ENCODE measurements around the gene IQSEC1.

The IQSEC1 gene

GRCh38 chr3:13106308-13107001 is 33.2 kb upstream of the IQSEC1 start:
- no peak for DNase-seq (ENCODE audit: low spot score)

GRCh38 chr3:13105896-13106250 is 32.6 kb upstream of the IQSEC1 start:
- no peak for DNase-seq (ENCODE audit: low spot score)

DNA sequence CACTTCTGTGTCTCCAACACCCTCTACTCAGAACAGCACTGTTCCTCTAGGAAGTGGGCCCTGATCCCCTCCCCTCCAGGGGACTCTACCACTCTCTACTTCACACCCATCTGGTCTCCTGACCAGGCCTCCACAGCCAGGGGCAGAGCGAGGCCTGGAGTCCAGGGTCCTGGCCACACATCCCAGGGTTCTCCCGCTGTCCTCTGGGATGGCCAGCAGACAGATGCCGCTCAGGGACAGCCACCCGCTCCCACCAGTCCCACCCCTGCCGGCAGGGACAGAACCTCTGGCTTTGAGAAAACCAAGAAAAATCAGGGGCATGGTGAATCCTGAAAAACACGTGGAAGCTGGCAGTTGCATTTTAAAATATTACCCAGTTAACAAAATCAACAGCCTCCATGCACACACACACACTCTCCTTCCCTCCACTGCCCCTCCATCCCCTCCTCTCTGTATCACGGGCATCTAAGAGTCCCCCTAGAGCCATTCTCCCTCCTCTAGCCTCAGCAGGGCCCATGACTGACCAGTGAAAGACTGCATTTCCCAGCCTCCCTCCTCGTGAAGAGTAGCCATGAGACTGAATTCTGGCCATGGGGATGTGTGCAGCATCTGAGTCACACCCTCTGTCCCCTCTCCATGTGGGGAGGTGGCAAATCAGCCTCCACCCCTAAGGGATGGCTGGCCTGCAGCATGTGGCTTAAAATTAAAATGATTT is 32.1 kb upstream of the IQSEC1 start:
- no peak for DNase-seq (ENCODE audit: low spot score)

DNA sequence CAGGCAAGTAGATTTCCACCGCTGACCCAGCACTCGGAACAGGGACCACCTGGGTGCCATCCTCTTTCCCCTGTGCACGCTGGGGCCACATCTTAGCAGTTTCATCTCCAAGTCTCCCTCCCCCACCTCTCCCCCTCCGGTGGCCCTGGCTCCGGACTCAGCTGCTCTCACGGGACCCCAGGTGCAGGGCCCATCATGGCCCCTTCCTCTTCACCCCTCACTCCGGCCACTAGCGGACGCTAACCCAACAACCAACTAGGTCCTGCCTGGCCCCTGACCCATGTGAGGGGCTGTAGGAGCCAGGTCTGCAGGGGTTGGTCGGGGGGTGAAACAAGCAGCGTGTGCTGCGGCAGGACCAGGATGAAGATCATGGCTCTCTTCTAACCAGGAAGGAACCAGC is 31.3 kb upstream of the IQSEC1 start:
- DNase-seq (ENCODE audit: low spot score) = no peak

DNA sequence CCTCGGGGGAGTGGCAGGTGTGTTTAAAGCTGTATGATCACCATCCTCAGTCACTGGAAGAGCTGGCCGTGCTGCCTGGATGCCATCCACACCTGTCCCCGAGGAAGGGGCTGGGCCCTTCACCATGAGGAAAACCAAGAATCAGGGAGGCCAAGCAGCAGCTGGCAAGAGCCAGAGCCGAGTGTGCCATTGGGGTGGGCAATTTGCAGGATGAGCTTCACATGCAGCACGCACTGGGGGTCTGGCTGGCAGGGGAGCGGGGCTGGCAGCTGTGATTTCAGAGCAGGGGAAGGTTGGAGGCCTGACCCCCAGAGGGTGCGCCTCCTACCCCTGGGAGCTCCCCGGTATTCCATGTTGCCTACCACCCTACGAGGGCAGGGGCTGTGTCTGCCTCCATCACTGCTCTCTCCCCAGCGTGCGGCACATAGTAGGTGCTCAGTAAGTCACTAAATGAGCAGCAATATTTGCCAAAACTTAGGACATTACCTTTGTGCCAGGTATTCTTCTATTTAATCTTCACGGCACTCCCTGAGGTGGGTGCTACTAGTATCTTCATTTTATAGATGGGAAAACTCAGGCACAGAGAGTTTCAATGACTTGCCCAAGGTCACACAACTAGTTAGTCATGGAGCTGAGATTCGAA is 30.3 kb upstream of the IQSEC1 start:
- no peak for DNase-seq (ENCODE audit: low spot score)

GRCh38 chr3:13102386-13103345 is 29.4 kb upstream of the IQSEC1 start:
- no peak for DNase-seq (ENCODE audit: low spot score)

GRCh38 chr3:13099707-13100106 is 26.5 kb upstream of the IQSEC1 start:
- DNase-seq (ENCODE audit: low spot score) = no peak

GRCh38 chr3:13098192-13098988 is 25.2 kb upstream of the IQSEC1 start:
- no peak for DNase-seq (ENCODE audit: low spot score)

- DNase-seq (ENCODE audit: low spot score) = no peak
Observed at GRCh38 chr3:13096356-13096755, 23.1 kb upstream of the IQSEC1 start.

DNA sequence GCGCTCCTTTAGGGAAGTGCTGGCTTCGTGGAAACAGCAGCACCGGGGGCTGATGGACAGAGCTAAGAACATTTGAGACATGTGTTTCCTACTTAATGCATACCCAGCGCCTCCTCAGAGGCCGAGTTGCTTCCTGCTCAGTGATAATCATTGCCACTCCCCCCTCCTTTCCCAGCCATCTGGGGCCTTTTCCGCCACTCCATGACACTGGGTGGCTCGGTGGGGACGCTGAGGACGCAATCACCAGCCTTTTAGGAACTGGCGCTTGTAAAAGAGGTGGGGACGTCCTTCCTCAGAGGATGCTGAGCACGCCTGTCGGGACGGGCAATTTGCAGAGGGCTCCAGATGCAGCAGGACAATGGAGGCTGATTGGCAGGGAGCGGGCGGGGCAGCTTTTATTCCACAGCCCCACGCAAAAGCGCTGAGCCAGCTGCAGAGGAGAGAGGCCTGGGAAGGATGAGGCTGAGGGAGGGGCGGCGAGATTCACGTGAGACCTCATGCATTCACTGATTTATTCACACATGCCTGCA is 22.2 kb upstream of the IQSEC1 start:
- DNase-seq (ENCODE audit: low spot score) = no peak

DNA sequence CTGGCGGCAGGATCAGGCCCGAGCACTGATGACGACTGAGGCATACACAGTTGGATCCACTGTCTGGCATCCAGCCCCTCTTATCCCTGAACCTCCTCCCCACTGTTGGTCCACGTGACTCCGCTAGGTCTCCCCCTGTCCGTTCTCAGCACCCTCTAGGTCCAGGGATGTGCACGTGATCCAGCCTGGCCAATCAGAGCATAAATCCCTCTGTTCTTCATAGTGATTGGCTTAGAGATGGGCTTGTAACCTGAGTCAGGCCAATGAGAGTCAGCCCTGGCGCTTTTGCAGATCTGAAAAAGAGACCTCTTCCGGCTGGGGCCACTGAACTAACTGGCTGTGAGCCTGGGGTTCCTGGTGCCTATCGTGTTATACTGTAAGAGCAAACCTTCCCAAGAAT is 20.5 kb upstream of the IQSEC1 start:
- DNase-seq (ENCODE audit: low spot score) = no peak

GRCh38 chr3:13092621-13093617 is 19.7 kb upstream of the IQSEC1 start:
- DNase-seq (ENCODE audit: low spot score) = no peak

GRCh38 chr3:13091898-13092611 is 18.8 kb upstream of the IQSEC1 start:
- peak; percentile 98 for DNase-seq (ENCODE audit: low spot score)

DNA sequence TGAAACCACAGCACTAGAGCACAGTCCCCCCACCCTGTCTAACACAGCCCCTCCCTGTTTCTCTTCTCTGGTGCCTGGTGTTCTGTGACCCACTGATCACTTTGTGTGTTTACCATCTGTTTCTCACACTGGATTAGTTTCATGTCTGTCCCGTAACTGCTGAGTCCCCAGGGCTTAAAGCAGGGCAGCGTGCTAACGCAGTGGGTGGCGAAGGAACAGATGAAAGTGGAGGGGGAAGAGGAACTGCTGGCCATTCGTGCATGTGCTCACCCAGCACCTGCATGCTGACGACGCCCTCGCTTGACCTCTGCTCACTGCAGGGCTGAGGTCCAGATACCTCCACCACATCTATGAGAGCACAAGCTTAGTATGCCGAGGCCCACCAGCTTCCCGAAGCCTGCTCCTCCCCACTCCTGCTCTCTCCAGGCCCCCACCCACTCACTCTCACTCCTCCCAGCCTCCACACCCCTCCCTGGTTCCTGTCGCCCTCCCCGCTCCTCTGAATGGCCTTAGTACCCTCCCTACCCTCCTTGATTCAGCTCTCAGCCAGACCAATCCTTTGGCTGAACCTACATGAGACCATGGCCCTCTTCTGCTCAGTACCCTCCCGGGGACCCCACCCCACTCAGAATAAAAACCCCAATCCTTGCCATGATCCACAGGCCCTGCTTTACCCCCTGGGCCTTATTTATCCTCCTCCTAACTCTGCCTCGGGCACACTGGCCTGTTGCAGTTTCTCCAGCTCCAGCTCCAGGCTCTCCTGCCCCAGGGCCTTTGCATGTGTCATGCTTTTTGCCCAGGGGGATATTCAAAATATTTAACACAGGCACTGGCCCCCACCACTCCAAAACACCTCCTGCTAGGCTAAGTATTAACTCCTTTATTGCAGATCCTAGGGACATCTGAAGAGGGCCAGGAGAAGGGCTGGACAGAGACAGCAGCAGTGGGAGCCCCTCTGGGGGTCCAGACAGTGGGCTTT is 15.1 kb upstream of the IQSEC1 start:
- no peak for DNase-seq (ENCODE audit: low spot score)

- no peak for DNase-seq (ENCODE audit: low spot score)
Observed at GRCh38 chr3:13087320-13087990, 14.2 kb upstream of the IQSEC1 start.

DNA sequence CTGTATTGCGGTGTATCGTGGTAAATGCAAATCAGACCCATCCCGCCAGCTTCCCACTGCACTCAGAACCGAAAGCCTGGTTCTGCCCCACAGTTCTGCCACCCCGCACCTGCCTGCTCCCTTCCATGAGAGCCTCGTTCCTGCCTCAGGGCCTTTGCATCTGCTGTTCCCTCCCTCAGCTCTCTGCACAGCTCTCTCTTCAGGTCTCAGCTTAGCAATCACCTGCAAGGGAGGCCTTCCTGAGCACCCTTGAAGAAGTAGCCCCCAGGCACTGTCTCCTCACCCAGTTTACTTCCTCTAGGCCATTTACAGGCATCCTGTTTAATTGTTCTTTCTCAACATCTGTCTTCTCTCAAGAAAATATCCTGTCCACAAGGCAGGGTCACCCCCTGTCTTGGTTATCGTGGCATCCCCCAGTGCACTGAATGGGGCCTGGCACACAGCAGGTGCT is 13.3 kb upstream of the IQSEC1 start:
- no peak for DNase-seq (ENCODE audit: low spot score)

DNA sequence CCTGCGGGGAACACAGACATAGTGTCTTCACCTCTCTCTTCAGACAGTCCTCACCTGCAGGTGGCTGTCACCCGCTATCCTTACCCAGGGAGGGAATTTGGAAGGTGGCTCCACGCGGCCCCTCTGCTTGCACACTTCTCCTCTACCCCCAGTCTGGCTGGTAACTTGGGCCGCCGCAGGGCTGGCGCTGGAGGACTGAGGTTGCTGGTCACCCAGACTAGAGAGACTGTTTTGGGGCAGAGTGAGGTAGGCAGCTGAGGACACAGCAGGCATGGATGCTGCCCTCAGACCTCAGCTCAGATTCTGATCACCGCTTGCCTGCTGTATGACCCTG is 12.6 kb upstream of the IQSEC1 start:
- no peak for DNase-seq (ENCODE audit: low spot score)
